Progenitor cell of endocrine pancreas (in vitro differentiated cells): Measurements from ENCODE around the gene CHN1. TPM values are rescaled to one million over a fixed set of nuclear protein-coding genes. Genes with fewer than 3 reads are reported as not detected.

Experiments used
- DNase-seq: peaks from one replicate; pipeline ENCODE4 v3.0.0; 2021; ENCODE audit warnings: low spot score; ENCODE audit not compliant: unreplicated experiment
- H3K27ac Mint-ChIP-seq: 2 replicates; pipeline ENCODE4 v1.8.0; 2021; ENCODE audit warnings: mild to moderate bottlenecking, moderate library complexity, mixed read lengths
- H3K27me3 Mint-ChIP-seq: 2 replicates; pipeline ENCODE4 v1.8.0; 2021; ENCODE audit warnings: mixed read lengths
- H3K36me3 Mint-ChIP-seq: 2 replicates; pipeline ENCODE4 v1.8.0; 2022; ENCODE audit warnings: mixed read lengths; ENCODE audit not compliant: insufficient read depth
- H3K4me1 Mint-ChIP-seq: 2 replicates; pipeline ENCODE4 v1.8.0; 2021; ENCODE audit warnings: low read depth, mixed read lengths
- H3K4me3 Mint-ChIP-seq: 2 replicates; pipeline ENCODE4 v1.8.0; 2021; ENCODE audit warnings: low read depth, mild to moderate bottlenecking, moderate library complexity, mixed read lengths
- H3K9me3 Mint-ChIP-seq: 2 replicates; pipeline ENCODE4 v1.8.0; 2021; ENCODE audit warnings: low read depth, mixed read lengths
- CTCF ChIP-seq: fragments of 200-600 bp; sonication (generic); IDR thresholded peaks from one replicate; pipeline ENCODE4 v1.5.0; 2021; ENCODE audit warnings: antibody characterized with exemption, mild to moderate bottlenecking; ENCODE audit not compliant: unreplicated experiment
- total RNA-seq: library from RNA; stranded (reverse); gene quantifications from 2 replicates; pipeline ENCODE4 v1.2.1, GENCODE V29; 2021

Gene CHN1
- total RNA-seq, 1 donor from 2014 or later: 50.3 TPM

- no peak for TF ChIP-seq CTCF
- Mint-ChIP-seq H3K36me3 (no peaks in the 10 kb centered on the region), H3K27me3 (no peaks in the 10 kb centered on the region), H3K9me3 (no peaks in the 10 kb centered on the region), H3K27ac (no peak overlapping the region), H3K4me3 (no peak overlapping the region), H3K4me1 (peaks cover 4% of the 10 kb centered on the region)
- DNase-seq: no peak
Measured at GRCh38 chr2:174877301-174877700, 127.9 kb downstream of the CHN1 start.

GRCh38 chr2:174874085-174874484 lies 131.1 kb downstream of the CHN1 start:
- Mint-ChIP-seq H3K9me3 (peaks cover 4% of the 10 kb centered on the region), H3K4me1 (no peaks in the 10 kb centered on the region), H3K4me3 (no peak overlapping the region), H3K27me3 (no peaks in the 10 kb centered on the region), H3K27ac (no peak overlapping the region), H3K36me3 (peaks cover 14% of the 10 kb centered on the region)
- no peak for TF ChIP-seq CTCF
- DNase-seq: no peak

- Mint-ChIP-seq H3K4me1 (no peaks in the 10 kb centered on the region), H3K9me3 (peaks cover 4% of the 10 kb centered on the region), H3K36me3 (peaks cover 14% of the 10 kb centered on the region), H3K4me3 (no peak overlapping the region), H3K27me3 (no peaks in the 10 kb centered on the region), H3K27ac (no peak overlapping the region)
- no peak for TF ChIP-seq CTCF
- no peak for DNase-seq
Measured at GRCh38 chr2:174873471-174873870, 131.7 kb downstream of the CHN1 start.

GRCh38 chr2:174870787-174871186 lies 134.4 kb downstream of the CHN1 start:
- H3K4me3 Mint-ChIP-seq: no peak overlapping the region
- no peaks in the 10 kb centered on the region for H3K27me3 Mint-ChIP-seq
- TF ChIP-seq CTCF: no peak
- peaks cover 14% of the 10 kb centered on the region for H3K36me3 Mint-ChIP-seq
- H3K9me3 Mint-ChIP-seq: peaks cover 4% of the 10 kb centered on the region
- no peak for DNase-seq
- H3K4me1 Mint-ChIP-seq: no peaks in the 10 kb centered on the region
- H3K27ac Mint-ChIP-seq: no peak overlapping the region

- H3K27me3 Mint-ChIP-seq: no peaks in the 10 kb centered on the region
- H3K4me1 Mint-ChIP-seq: no peaks in the 10 kb centered on the region
- no peak overlapping the region for H3K4me3 Mint-ChIP-seq
- H3K27ac Mint-ChIP-seq: no peak overlapping the region
- DNase-seq: no peak
- H3K36me3 Mint-ChIP-seq: peaks cover 14% of the 10 kb centered on the region
- H3K9me3 Mint-ChIP-seq: peaks cover 4% of the 10 kb centered on the region
- no peak for TF ChIP-seq CTCF
Measured at GRCh38 chr2:174868878-174869277, 136.3 kb downstream of the CHN1 start.

GRCh38 chr2:174866421-174866820 lies 138.8 kb downstream of the CHN1 start:
- no peak for TF ChIP-seq CTCF
- Mint-ChIP-seq H3K9me3 (peaks cover 4% of the 10 kb centered on the region), H3K4me1 (no peaks in the 10 kb centered on the region), H3K27me3 (no peaks in the 10 kb centered on the region), H3K36me3 (peaks cover 10% of the 10 kb centered on the region), H3K27ac (no peak overlapping the region), H3K4me3 (no peak overlapping the region)
- DNase-seq: no peak
